HepG2 (cell line): ENCODE measurements around the gene SMIM44. TPM values are rescaled to one million over a fixed set of nuclear protein-coding genes. Genes with fewer than 3 reads are reported as not detected.
A peak's percentile ranks its signal among the peaks of the same experiment; 100 is the strongest.

Experiments used
- ATAC-seq: fragments of 200-7000 bp; cut with Tn5 transposase; 3 replicates; pipeline ENCODE4 v1.9.1; 2020; ENCODE audit warnings: mild to moderate bottlenecking, moderate library complexity
- BruUV-seq: library from RNA; stranded (reverse); fragments of 400-500 nt; replicated peaks from 2 replicates; lab custom pipeline; 2021; lab: Mats Ljungman, UMichigan
- CTCF ChIA-PET: fragments of 300-600 bp; formaldehyde crosslinking; extraction: SDS; loops from one replicate; lab custom pipeline; 2021; ENCODE audit warnings: low total read pairs, inconsistent platforms, low intra/inter-chr PET ratio; lab: Yijun Ruan, JAX
- POLR2A ChIA-PET: fragments of 350-600 bp; sonication (Branson Sonifier 250); formaldehyde crosslinking; loops from one replicate; lab custom pipeline; 2020; ENCODE audit warnings: antibody characterized with exemption, inconsistent platforms; lab: Yijun Ruan, JAX
- DNase-seq: peaks from one replicate; pipeline ENCODE4 v3.0.0-alpha.2; 2015; ENCODE audit warnings: low spot score
- FAIRE-seq: peaks from 3 replicates; lab custom pipeline; 2011; peaks lifted over from hg19 to GRCh38; lab: Jason Lieb, UNC
- H2AFZ ChIP-seq: one replicate; pipeline ENCODE4 v1.6.1; 2011; ENCODE audit warnings: low read length, inconsistent platforms
- H3K27ac ChIP-seq: fragments of 300-600 bp; 3 replicates; pipeline ENCODE4 v1.8.0; 2011; ENCODE audit warnings: mixed run types, mild to moderate bottlenecking, mixed read lengths, low read length, inconsistent platforms; ENCODE audit not compliant: insufficient read depth; ENCODE audit errors: extremely low read length
- H3K27me3 ChIP-seq, 2 experiments: fragments of 200-600 bp in 1 of 2; 2 replicates in 1 of 2; 3 replicates in 1 of 2; pipeline versions ENCODE4 v1.6.0 to v1.8.0; 2011; ENCODE audit warnings: low read length in 2 of 2, mild to moderate bottlenecking in 2 of 2, moderate library complexity in 2 of 2, inconsistent platforms in 1 of 2; ENCODE audit not compliant: insufficient read depth in 2 of 2, control insufficient read depth in 1 of 2
- H3K36me3 ChIP-seq, 2 experiments: fragments of 200-600 bp in 1 of 2; replicated peaks in 1 of 2; 2 replicates in 1 of 2; 3 replicates in 1 of 2; pipeline versions ENCODE4 v1.5.1 to v1.8.0; 2011; ENCODE audit warnings: low read length in 2 of 2, inconsistent platforms in 1 of 2; ENCODE audit not compliant: insufficient read depth in 2 of 2, control insufficient read depth in 1 of 2
- H3K4me1 ChIP-seq: 2 replicates; pipeline ENCODE4 v1.5.1; 2012; ENCODE audit warnings: low read length, inconsistent platforms; ENCODE audit not compliant: insufficient read depth
- H3K4me2 ChIP-seq: 2 replicates; pipeline ENCODE4 v1.6.0; 2011; ENCODE audit warnings: low read depth, low read length, inconsistent platforms
- H3K4me3 ChIP-seq, 3 experiments: fragments of 200-600 bp in 1 of 3; sonication (generic), shearing (Covaris generic) in 1 of 3; replicated peaks in 1 of 3; 2 replicates each; pipeline ENCODE4 v1.5.1; 2011 to 2016; ENCODE audit warnings: low read length in 3 of 3, inconsistent platforms in 2 of 3, low read depth in 2 of 3, mild to moderate bottlenecking in 2 of 3, control low read depth in 1 of 3, mixed read lengths in 1 of 3; ENCODE audit not compliant: insufficient read depth in 1 of 3
- H3K79me2 ChIP-seq: one replicate; pipeline ENCODE4 v1.6.1; 2011; ENCODE audit warnings: low read length, inconsistent platforms; ENCODE audit not compliant: insufficient read depth
- H3K9ac ChIP-seq: 2 replicates; pipeline ENCODE4 v1.6.0; 2011; ENCODE audit warnings: mild to moderate bottlenecking, low read depth, low read length, inconsistent platforms; ENCODE audit not compliant: insufficient read depth
- H3K9me3 ChIP-seq: 2 replicates; pipeline ENCODE4 v1.5.1; 2012; ENCODE audit warnings: mild to moderate bottlenecking, low read length
- H4K20me1 ChIP-seq: 2 replicates; pipeline ENCODE4 v1.6.0; 2011; ENCODE audit warnings: inconsistent platforms, mild to moderate bottlenecking, low read length, moderate library complexity; ENCODE audit not compliant: insufficient read depth
- ATF7-NPFF ChIP-seq: sonication (generic); formaldehyde crosslinking; IDR thresholded peaks from 2 replicates; pipeline ENCODE4 v1.8.1; 2023; ENCODE audit warnings: mild to moderate bottlenecking, low read depth, missing genetic modification reagents, moderate library complexity
- ETV5 ChIP-seq: IDR thresholded peaks from 2 replicates; pipeline ENCODE4 v1.6.1; 2018; ENCODE audit warnings: missing biosample characterization, missing genetic modification reagents, inconsistent platforms, borderline replicate concordance
- ISX ChIP-seq: sonication (generic); formaldehyde crosslinking; conservative IDR thresholded peaks from 2 replicates; pipeline ENCODE4 v1.5.0; 2020; ENCODE audit warnings: missing genetic modification reagents
- TCF12 ChIP-seq, 2 experiments: fragments of 450-650 bp in 1 of 2; sonication (generic) in 1 of 2; formaldehyde crosslinking in 1 of 2; IDR thresholded peaks; 2 replicates each; pipeline versions ENCODE4 v1.6.1 to v1.8.0; 2017 to 2022; ENCODE audit warnings: antibody characterized with exemption in 1 of 2, mild to moderate bottlenecking in 1 of 2, missing genetic modification reagents in 1 of 2, moderate library complexity in 1 of 2
- ZMYM3 ChIP-seq: sonication (generic); formaldehyde crosslinking; IDR thresholded peaks from 2 replicates; pipeline ENCODE4 v1.5.1; 2020; ENCODE audit warnings: mild to moderate bottlenecking, missing genetic modification reagents
- ZNF20 ChIP-seq: sonication (generic); formaldehyde crosslinking; IDR thresholded peaks from 2 replicates; pipeline ENCODE4 v1.4.0; 2020; ENCODE audit warnings: mild to moderate bottlenecking, moderate library complexity, missing genetic modification reagents
- ZNF451 ChIP-seq: sonication (generic); formaldehyde crosslinking; IDR thresholded peaks from 2 replicates; pipeline ENCODE4 v1.5.0; 2020; ENCODE audit warnings: mild to moderate bottlenecking, missing genetic modification reagents
- WGBS: methylation state at CpG from one replicate; pipeline ENCODE4 v1.1.6; 2017; ENCODE audit warnings: low lambda C conversion rate; 5-methylcytosine and 5-hydroxymethylcytosine counted together
- in situ Hi-C: cut with HindIII; loops from 2 replicates; pipeline ENCODE4 v1.10.0; 2017; ENCODE audit warnings: low pct_unique_long_range_greater_than_20kb; ENCODE audit not compliant: extremely low pct_ligation_motif_present
- intact Hi-C: fragments of 100-400 bp; cut with micrococcal nuclease; formaldehyde crosslinking; loops from one replicate; pipeline ENCODE4 v1.10.0; 2022; ENCODE audit not compliant: unreplicated experiment
- polyA plus RNA-seq, 8 experiments: library from polyadenylated mRNA; depleted of rRNA in 3 of 8; stranded (reverse) in 7 of 8; unstranded in 1 of 8; fragments of >200 nt; fragmentation: Illumina TruSeq in 4 of 8; extraction: Trizol in 4 of 8; gene quantifications; 2 replicates each; pipeline versions ENCODE4 v1.2.1 to v1.2.3, GENCODE V29; 2011 to 2016; ENCODE audit warnings: low read depth in 4 of 8, missing spikeins in 1 of 8, mixed read lengths in 1 of 8; ENCODE audit not compliant: insufficient read depth in 1 of 8
- total RNA-seq, 5 experiments: library from RNA; depleted of rRNA; stranded (reverse); fragments of >200 nt; fragmentation: Illumina TruSeq; extraction: Trizol; gene quantifications; 2 replicates each; pipeline ENCODE4 v1.2.3, GENCODE V29; 2016; ENCODE audit warnings: low read depth in 1 of 5
- TF ChIP-seq, protein P1 (sequence below): sonication (generic); formaldehyde crosslinking; IDR thresholded peaks from 2 replicates; pipeline ENCODE4 v1.4.0; 2020; ENCODE audit warnings: missing genetic modification reagents
- TF ChIP-seq, protein P2 (sequence below): sonication (generic); formaldehyde crosslinking; IDR thresholded peaks from 2 replicates; pipeline ENCODE4 v1.5.0; 2020; ENCODE audit warnings: mild to moderate bottlenecking, missing genetic modification reagents, borderline replicate concordance

The SMIM44 gene
- total and polyA plus RNA-seq, 2 of the 13 experiments (the other 11 are each of a cell fraction or from before 2014, with no cell fraction given), result not detected

DNA sequence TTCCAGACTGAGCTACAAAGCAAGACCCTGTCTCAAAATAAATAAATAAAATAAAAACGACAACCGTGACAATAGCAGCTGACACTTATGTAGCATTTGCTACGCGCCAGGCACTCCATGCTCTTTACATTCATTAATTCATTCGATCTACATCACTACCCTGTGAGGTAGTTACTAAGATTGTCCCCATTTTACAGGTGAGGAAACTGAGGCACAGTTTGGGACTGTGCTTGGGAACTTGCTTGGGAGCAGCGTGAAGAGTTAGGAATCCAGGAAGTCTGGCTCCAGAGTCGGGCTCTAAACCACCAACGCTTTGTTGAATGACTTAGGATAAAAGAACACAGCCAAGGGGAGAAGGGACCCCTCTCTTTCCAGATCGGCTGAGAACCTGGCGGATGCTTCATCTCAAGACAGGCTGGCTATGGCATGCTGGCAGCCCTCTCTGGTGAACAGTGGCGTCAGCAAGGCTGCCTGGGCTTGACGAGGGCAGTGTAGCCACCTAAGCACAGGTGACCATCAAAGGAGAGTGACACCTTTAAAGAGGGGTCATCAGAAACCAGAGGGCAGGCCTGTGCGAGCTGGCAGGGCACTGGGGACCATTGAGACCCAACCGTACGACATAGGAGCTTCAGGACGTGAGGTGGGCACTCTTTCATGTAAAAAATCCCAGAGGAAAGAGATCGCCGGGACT is 16.6 kb upstream of the SMIM44 start:
- no peak overlapping the region for H2AFZ ChIP-seq
- H3K9me3 ChIP-seq, result no peaks in the 10 kb centered on the region
- FAIRE-seq, result no peak
- H3K9ac ChIP-seq, result peak overlapping the region; percentile 98
- H4K20me1 ChIP-seq, result no peaks in the 10 kb centered on the region
- H3K4me1 ChIP-seq, result peaks cover 62% of the 10 kb centered on the region
- whole genome bisulfite sequencing, result 24% methylated on average over 17 of the region's 18 CpGs
- ATAC-seq, result peak; percentile 42
- no peak for DNase-seq
- POLR2A ChIA-PET, result interaction anchor here (2.2 kb wide), 1 partner anchor 20 kb away, joined by 24 read pairs; the partner anchor contains the start of gene SMIM24
- intact Hi-C loops (no loop called here), in situ Hi-C loops (no loop called here)
- TSS peak; percentile 79 for BruUV-seq
- CTCF ChIA-PET, result no interaction called here
- peak overlapping the region; percentile 82 to 97 (median 89) for H3K4me3 ChIP-seq
- H3K27ac ChIP-seq, result peak overlapping the region; percentile 97
- H3K4me2 ChIP-seq, result peak overlapping the region; percentile 91
- H3K36me3 ChIP-seq, result peaks cover 5 to 25% of the 10 kb centered on the region in 2 experiments; a peak in 3 of 5 replicates
- H3K79me2 ChIP-seq, result peaks cover 27% of the 10 kb centered on the region
- no peaks in the 10 kb centered on the region; a peak in 2 of 5 replicates for H3K27me3 ChIP-seq
- TF ChIP-seq ZNF451 (CRISPR knock-in tag) (0 out of 2 replicates have a peak, but pooled peaks have one; percentile 12), TCF12 (IDR thresholded peaks at IDR 0.05) (no peak), TCF12 (CRISPR knock-in tag; IDR thresholded peaks at IDR 0.05) (no peak), ATF7-NPFF (no peak), ETV5 (no peak), ZMYM3 (peak; percentile 89), ISX (CRISPR knock-in tag) (0 out of 2 replicates have a peak, but pooled peaks have one; percentile 57), ZNF20 (peak; percentile 46; the same call in 1 of the 2 replicates)
- TF ChIP-seq, protein P1, sequence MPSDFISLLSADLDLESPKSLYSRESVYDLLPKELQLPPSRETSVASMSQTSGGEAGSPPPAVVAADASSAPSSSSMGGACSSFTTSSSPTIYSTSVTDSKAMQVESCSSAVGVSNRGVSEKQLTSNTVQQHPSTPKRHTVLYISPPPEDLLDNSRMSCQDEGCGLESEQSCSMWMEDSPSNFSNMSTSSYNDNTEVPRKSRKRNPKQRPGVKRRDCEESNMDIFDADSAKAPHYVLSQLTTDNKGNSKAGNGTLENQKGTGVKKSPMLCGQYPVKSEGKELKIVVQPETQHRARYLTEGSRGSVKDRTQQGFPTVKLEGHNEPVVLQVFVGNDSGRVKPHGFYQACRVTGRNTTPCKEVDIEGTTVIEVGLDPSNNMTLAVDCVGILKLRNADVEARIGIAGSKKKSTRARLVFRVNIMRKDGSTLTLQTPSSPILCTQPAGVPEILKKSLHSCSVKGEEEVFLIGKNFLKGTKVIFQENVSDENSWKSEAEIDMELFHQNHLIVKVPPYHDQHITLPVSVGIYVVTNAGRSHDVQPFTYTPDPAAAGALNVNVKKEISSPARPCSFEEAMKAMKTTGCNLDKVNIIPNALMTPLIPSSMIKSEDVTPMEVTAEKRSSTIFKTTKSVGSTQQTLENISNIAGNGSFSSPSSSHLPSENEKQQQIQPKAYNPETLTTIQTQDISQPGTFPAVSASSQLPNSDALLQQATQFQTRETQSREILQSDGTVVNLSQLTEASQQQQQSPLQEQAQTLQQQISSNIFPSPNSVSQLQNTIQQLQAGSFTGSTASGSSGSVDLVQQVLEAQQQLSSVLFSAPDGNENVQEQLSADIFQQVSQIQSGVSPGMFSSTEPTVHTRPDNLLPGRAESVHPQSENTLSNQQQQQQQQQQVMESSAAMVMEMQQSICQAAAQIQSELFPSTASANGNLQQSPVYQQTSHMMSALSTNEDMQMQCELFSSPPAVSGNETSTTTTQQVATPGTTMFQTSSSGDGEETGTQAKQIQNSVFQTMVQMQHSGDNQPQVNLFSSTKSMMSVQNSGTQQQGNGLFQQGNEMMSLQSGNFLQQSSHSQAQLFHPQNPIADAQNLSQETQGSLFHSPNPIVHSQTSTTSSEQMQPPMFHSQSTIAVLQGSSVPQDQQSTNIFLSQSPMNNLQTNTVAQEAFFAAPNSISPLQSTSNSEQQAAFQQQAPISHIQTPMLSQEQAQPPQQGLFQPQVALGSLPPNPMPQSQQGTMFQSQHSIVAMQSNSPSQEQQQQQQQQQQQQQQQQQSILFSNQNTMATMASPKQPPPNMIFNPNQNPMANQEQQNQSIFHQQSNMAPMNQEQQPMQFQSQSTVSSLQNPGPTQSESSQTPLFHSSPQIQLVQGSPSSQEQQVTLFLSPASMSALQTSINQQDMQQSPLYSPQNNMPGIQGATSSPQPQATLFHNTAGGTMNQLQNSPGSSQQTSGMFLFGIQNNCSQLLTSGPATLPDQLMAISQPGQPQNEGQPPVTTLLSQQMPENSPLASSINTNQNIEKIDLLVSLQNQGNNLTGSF (CRISPR knock-in tag), result 0 out of 2 replicates have a peak, but pooled peaks have one; percentile 29
- TF ChIP-seq, protein P2, sequence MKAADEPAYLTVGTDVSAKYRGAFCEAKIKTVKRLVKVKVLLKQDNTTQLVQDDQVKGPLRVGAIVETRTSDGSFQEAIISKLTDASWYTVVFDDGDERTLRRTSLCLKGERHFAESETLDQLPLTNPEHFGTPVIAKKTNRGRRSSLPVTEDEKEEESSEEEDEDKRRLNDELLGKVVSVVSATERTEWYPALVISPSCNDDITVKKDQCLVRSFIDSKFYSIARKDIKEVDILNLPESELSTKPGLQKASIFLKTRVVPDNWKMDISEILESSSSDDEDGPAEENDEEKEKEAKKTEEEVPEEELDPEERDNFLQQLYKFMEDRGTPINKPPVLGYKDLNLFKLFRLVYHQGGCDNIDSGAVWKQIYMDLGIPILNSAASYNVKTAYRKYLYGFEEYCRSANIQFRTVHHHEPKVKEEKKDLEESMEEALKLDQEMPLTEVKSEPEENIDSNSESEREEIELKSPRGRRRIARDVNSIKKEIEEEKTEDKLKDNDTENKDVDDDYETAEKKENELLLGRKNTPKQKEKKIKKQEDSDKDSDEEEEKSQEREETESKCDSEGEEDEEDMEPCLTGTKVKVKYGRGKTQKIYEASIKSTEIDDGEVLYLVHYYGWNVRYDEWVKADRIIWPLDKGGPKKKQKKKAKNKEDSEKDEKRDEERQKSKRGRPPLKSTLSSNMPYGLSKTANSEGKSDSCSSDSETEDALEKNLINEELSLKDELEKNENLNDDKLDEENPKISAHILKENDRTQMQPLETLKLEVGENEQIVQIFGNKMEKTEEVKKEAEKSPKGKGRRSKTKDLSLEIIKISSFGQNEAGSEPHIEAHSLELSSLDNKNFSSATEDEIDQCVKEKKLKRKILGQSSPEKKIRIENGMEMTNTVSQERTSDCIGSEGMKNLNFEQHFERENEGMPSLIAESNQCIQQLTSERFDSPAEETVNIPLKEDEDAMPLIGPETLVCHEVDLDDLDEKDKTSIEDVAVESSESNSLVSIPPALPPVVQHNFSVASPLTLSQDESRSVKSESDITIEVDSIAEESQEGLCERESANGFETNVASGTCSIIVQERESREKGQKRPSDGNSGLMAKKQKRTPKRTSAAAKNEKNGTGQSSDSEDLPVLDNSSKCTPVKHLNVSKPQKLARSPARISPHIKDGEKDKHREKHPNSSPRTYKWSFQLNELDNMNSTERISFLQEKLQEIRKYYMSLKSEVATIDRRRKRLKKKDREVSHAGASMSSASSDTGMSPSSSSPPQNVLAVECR (CRISPR knock-in tag), result no peak
